ENCODE results near the gene TMEM97.

- no peak for TF ChIP-seq POLR2A (IDR thresholded peaks at IDR 0.05; ENCODE audit: low read depth, low read length)
- no peak for TF ChIP-seq POLR2AphosphoS5 (IDR thresholded peaks at IDR 0.05; ENCODE audit: low read depth, low read length)
- no peak for TF ChIP-seq TAF1 (IDR thresholded peaks at IDR 0.05; ENCODE audit: low read depth, low read length)
- TF ChIP-seq SPI1 (IDR thresholded peaks at IDR 0.05; ENCODE audit: low read depth, low read length): no peak
Observed at GRCh38 chr17:28274591-28275265, 44.3 kb upstream of the TMEM97 start.

Data from GM12891 (cell line).